WTC11 (cell line): ENCODE data around the gene SNRNP35. TPM values are rescaled to one million over a fixed set of nuclear protein-coding genes. Genes with fewer than 3 reads are reported as not detected.

Experiments used
- ATAC-seq: fragments of 200-7000 bp; cut with Tn5 transposase; 2 replicates; pipeline ENCODE4 v1.10.0; 2021; ENCODE audit warnings: mild to moderate bottlenecking, moderate library complexity
- CTCF ChIA-PET: fragments of 300-600 bp; sonication (Branson Sonifier 250); formaldehyde crosslinking; loops from one replicate; lab custom pipeline; 2021; ENCODE audit warnings: antibody characterized with exemption; lab: Charles Lee
- POLR2A ChIA-PET: fragments of 350-600 bp; sonication (Branson Sonifier 250); formaldehyde crosslinking; loops from one replicate; lab custom pipeline; 2021; ENCODE audit warnings: antibody characterized with exemption; lab: Charles Lee
- DNase-seq: peaks from one replicate; pipeline ENCODE4 v3.0.0; 2021; ENCODE audit warnings: low spot score
- H3K27ac Mint-ChIP-seq: 2 replicates; pipeline ENCODE4 v1.8.0; 2021; ENCODE audit warnings: mixed read lengths
- H3K27me3 Mint-ChIP-seq: 2 replicates; pipeline ENCODE4 v1.8.0; 2021; ENCODE audit warnings: low read depth, mild to moderate bottlenecking, moderate library complexity, mixed read lengths
- H3K36me3 Mint-ChIP-seq: 2 replicates; pipeline ENCODE4 v1.8.0; 2021; ENCODE audit warnings: mixed read lengths
- H3K4me1 Mint-ChIP-seq: 2 replicates; pipeline ENCODE4 v1.8.0; 2022; ENCODE audit warnings: mixed read lengths
- H3K4me3 Mint-ChIP-seq: 2 replicates; pipeline ENCODE4 v1.8.0; 2021; ENCODE audit warnings: mild to moderate bottlenecking, moderate library complexity, mixed read lengths
- H3K9me3 Mint-ChIP-seq: 2 replicates; pipeline ENCODE4 v1.8.0; 2021; ENCODE audit warnings: mixed read lengths
- CREB1 ChIP-seq: sonication (generic); formaldehyde crosslinking; IDR thresholded peaks from 2 replicates; pipeline ENCODE4 v1.8.0; 2023; ENCODE audit warnings: mild to moderate bottlenecking, missing genetic modification reagents
- FOXP1 ChIP-seq: sonication (generic); formaldehyde crosslinking; IDR thresholded peaks from 2 replicates; pipeline ENCODE4 v1.8.0; 2022; ENCODE audit warnings: missing genetic modification reagents, mild to moderate bottlenecking, moderate library complexity, borderline replicate concordance
- GABPB1 ChIP-seq: sonication (generic); formaldehyde crosslinking; IDR thresholded peaks from 2 replicates; pipeline ENCODE4 v1.8.1; 2023; ENCODE audit warnings: mild to moderate bottlenecking, missing genetic modification reagents
- GRHL2 ChIP-seq: fragments of 250-450 bp; sonication (Bioruptor Pico); IDR thresholded peaks from 2 replicates; pipeline ENCODE4 v1.8.0; 2022; ENCODE audit warnings: mild to moderate bottlenecking, moderate library complexity; ENCODE audit not compliant: insufficient replicate concordance, severe bottlenecking
- KAT7 ChIP-seq: sonication (generic); formaldehyde crosslinking; IDR thresholded peaks from 2 replicates; pipeline ENCODE4 v1.8.1; 2023; ENCODE audit warnings: missing genetic modification reagents, mild to moderate bottlenecking, borderline replicate concordance
- MXD4 ChIP-seq: fragments of 250-450 bp; sonication (Bioruptor Pico); IDR thresholded peaks from 2 replicates; pipeline ENCODE4 v1.8.0; 2021; ENCODE audit warnings: mild to moderate bottlenecking, moderate library complexity, borderline replicate concordance
- NFYB ChIP-seq: sonication (generic); formaldehyde crosslinking; conservative IDR thresholded peaks from 2 replicates; pipeline ENCODE4 v1.8.0; 2022; ENCODE audit warnings: low read depth, missing genetic modification reagents
- PRRX2 ChIP-seq: fragments of 250-450 bp; sonication (Bioruptor Pico); IDR thresholded peaks from 2 replicates; pipeline ENCODE4 v1.8.0; 2021; ENCODE audit warnings: mild to moderate bottlenecking
- SMAD3 ChIP-seq: sonication (generic); formaldehyde crosslinking; IDR thresholded peaks from 2 replicates; pipeline ENCODE4 v1.8.0; 2022; ENCODE audit warnings: missing genetic modification reagents, mild to moderate bottlenecking, borderline replicate concordance
- SP1 ChIP-seq: sonication (generic); formaldehyde crosslinking; conservative IDR thresholded peaks from 2 replicates; pipeline ENCODE4 v1.8.1; 2022; ENCODE audit warnings: missing genetic modification reagents
- total RNA-seq: library from RNA; stranded (reverse); gene quantifications from 3 replicates; pipeline ENCODE4 v1.2.3, GENCODE V29; 2021
- TF ChIP-seq, protein P1 (sequence below): sonication (generic); formaldehyde crosslinking; IDR thresholded peaks from 2 replicates; pipeline ENCODE4 v1.8.0; 2022; ENCODE audit warnings: mild to moderate bottlenecking, missing genetic modification reagents
- TF ChIP-seq, protein P2 (sequence below): sonication (generic); formaldehyde crosslinking; IDR thresholded peaks from 2 replicates; pipeline ENCODE4 v1.8.1; 2023; ENCODE audit warnings: mild to moderate bottlenecking, missing genetic modification reagents
- TF ChIP-seq, protein P3 (sequence below): sonication (generic); formaldehyde crosslinking; IDR thresholded peaks from 2 replicates; pipeline ENCODE4 v1.8.0; 2023; ENCODE audit warnings: missing genetic modification reagents, mild to moderate bottlenecking, borderline replicate concordance
- TF ChIP-seq, protein P4 (sequence below): sonication (generic); formaldehyde crosslinking; IDR thresholded peaks from 2 replicates; pipeline ENCODE4 v1.8.1; 2022; ENCODE audit warnings: mild to moderate bottlenecking, missing genetic modification reagents, moderate library complexity, borderline replicate concordance
- TF ChIP-seq, protein P5 (sequence below): sonication (generic); formaldehyde crosslinking; IDR thresholded peaks from 2 replicates; pipeline ENCODE4 v1.8.0; 2022; ENCODE audit warnings: mild to moderate bottlenecking, missing genetic modification reagents

The SNRNP35 gene
- total RNA-seq, 1 experiment from 2014 or later: 20.0 TPM

DNA sequence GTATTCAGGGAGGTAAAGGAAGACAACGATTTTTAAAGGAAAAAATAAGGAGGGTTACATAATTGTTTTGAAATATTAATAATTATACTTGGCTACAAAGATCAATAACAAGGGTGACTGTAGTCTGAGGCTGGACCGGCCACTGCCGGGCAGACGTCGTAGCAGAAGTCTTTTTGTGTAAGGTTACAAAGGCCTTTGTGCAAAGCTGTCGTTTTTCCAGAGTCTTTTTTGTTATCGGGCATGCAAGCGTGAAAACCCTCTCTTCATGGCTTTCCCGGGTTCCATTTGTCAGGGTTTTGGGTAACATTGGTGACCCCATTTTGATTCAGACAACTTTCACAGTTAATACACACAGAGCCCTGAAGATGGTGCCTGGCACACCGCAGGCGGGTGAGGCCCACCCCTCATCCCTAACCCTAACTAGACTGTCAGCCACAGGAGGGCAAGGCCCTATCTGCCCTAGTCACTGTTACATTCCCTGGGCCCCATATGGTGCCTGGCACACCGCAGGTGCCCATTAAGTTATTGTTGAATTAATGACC is 44.3 kb downstream of the SNRNP35 start:
- POLR2A ChIA-PET: no interaction called here
- TF ChIP-seq, protein P1, sequence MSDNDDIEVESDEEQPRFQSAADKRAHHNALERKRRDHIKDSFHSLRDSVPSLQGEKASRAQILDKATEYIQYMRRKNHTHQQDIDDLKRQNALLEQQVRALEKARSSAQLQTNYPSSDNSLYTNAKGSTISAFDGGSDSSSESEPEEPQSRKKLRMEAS (CRISPR knock-in tag): no peak
- TF ChIP-seq, protein P2, sequence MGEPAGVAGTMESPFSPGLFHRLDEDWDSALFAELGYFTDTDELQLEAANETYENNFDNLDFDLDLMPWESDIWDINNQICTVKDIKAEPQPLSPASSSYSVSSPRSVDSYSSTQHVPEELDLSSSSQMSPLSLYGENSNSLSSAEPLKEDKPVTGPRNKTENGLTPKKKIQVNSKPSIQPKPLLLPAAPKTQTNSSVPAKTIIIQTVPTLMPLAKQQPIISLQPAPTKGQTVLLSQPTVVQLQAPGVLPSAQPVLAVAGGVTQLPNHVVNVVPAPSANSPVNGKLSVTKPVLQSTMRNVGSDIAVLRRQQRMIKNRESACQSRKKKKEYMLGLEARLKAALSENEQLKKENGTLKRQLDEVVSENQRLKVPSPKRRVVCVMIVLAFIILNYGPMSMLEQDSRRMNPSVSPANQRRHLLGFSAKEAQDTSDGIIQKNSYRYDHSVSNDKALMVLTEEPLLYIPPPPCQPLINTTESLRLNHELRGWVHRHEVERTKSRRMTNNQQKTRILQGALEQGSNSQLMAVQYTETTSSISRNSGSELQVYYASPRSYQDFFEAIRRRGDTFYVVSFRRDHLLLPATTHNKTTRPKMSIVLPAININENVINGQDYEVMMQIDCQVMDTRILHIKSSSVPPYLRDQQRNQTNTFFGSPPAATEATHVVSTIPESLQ: no peak
- TF ChIP-seq, protein P3, sequence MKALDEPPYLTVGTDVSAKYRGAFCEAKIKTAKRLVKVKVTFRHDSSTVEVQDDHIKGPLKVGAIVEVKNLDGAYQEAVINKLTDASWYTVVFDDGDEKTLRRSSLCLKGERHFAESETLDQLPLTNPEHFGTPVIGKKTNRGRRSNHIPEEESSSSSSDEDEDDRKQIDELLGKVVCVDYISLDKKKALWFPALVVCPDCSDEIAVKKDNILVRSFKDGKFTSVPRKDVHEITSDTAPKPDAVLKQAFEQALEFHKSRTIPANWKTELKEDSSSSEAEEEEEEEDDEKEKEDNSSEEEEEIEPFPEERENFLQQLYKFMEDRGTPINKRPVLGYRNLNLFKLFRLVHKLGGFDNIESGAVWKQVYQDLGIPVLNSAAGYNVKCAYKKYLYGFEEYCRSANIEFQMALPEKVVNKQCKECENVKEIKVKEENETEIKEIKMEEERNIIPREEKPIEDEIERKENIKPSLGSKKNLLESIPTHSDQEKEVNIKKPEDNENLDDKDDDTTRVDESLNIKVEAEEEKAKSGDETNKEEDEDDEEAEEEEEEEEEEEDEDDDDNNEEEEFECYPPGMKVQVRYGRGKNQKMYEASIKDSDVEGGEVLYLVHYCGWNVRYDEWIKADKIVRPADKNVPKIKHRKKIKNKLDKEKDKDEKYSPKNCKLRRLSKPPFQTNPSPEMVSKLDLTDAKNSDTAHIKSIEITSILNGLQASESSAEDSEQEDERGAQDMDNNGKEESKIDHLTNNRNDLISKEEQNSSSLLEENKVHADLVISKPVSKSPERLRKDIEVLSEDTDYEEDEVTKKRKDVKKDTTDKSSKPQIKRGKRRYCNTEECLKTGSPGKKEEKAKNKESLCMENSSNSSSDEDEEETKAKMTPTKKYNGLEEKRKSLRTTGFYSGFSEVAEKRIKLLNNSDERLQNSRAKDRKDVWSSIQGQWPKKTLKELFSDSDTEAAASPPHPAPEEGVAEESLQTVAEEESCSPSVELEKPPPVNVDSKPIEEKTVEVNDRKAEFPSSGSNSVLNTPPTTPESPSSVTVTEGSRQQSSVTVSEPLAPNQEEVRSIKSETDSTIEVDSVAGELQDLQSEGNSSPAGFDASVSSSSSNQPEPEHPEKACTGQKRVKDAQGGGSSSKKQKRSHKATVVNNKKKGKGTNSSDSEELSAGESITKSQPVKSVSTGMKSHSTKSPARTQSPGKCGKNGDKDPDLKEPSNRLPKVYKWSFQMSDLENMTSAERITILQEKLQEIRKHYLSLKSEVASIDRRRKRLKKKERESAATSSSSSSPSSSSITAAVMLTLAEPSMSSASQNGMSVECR (CRISPR knock-in tag): no peak
- TF ChIP-seq KAT7: no peak
- TF ChIP-seq GABPB1 (CRISPR knock-in tag): no peak
- TF ChIP-seq MXD4: no peak
- TF ChIP-seq CREB1: no peak
- no peak for TF ChIP-seq FOXP1
- DNase-seq (no peak), ATAC-seq (no peak)
- Mint-ChIP-seq H3K9me3 (no peaks in the 10 kb centered on the region), H3K27me3 (no peaks in the 10 kb centered on the region), H3K27ac (no peak overlapping the region), H3K4me3 (no peak overlapping the region), H3K36me3 (peaks cover 4% of the 10 kb centered on the region; the same call in 1 of the 2 replicates), H3K4me1 (no peaks in the 10 kb centered on the region)
- CTCF ChIA-PET: no interaction called here

DNA sequence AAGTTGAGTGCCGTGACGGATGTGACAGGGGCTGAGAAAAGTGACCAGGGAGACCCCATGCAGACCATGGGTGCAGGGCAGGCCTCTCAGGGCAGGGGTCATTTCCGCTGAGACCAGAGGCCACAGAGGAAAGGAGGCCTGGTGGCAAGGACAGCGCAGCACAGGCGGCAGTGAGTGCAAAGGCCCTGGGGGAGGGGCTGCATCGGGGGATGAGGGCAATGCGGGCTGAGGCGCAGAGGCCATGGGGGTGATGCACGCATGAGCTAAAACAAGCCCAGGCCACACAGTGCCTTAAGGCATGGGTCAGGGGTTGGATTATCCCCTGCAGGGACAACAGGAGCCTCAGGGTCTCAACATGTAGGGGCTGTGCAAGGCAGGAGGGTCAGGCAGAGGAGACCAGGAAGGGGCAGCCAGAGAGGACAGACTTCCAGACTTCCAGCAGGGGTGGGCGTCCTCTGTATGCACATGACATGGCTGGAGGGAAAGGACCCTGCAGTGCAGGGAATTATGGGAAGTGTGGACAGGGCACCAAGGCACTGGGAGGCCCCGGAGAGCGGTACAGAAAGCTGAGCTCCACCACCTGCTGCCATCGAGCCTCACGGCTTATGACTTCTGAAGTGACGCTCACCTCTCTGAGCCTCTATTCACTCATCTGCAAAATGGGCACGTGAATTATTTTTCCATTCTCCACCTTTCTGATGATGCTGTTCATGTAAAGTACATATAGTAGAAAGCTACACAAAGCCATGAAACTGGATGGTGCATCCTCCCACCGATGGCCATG is 48.3 kb downstream of the SNRNP35 start:
- POLR2A ChIA-PET: no interaction called here
- Mint-ChIP-seq H3K4me1 (no peaks in the 10 kb centered on the region), H3K27me3 (no peaks in the 10 kb centered on the region), H3K4me3 (no peak overlapping the region), H3K9me3 (no peaks in the 10 kb centered on the region), H3K36me3 (no peaks in the 10 kb centered on the region), H3K27ac (0 out of 2 replicates have a peak overlapping the region, but pooled peaks have one; percentile 25)
- TF ChIP-seq, protein P4, sequence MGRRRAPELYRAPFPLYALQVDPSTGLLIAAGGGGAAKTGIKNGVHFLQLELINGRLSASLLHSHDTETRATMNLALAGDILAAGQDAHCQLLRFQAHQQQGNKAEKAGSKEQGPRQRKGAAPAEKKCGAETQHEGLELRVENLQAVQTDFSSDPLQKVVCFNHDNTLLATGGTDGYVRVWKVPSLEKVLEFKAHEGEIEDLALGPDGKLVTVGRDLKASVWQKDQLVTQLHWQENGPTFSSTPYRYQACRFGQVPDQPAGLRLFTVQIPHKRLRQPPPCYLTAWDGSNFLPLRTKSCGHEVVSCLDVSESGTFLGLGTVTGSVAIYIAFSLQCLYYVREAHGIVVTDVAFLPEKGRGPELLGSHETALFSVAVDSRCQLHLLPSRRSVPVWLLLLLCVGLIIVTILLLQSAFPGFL (CRISPR knock-in tag): no peak
- TF ChIP-seq PRRX2 (CRISPR knock-in tag): no peak
- no peak for TF ChIP-seq SMAD3 (CRISPR knock-in tag)
- TF ChIP-seq SP1 (CRISPR knock-in tag): no peak
- CTCF ChIA-PET: interaction anchor here (0.5 kb wide), 1 partner anchor 78 kb away, joined by 3 read pairs; no protein-coding TSS in a partner anchor
- no peak; the same call in 1 of the 2 replicates for ATAC-seq
- no peak for DNase-seq

DNA sequence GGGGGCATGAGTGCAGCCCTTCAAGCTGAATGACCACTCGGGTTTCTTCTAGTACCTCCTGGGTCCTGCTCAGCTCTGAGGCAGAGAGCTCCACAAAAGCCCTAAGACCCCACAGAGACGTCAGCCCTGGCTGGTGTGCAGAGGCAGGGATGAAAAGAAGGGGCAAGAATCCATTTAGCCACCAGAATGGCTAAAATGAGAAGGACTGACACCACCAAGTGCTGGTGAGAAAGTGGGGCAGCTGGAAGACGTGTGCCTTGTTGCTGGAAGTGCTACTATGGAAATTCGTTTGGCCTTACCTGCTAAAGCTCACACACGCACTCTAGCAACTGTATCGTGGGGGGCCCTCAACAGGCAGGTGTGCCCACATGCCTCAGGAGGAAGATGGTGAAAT is 48.9 kb downstream of the SNRNP35 start:
- DNase-seq (no peak), ATAC-seq (no peak)
- POLR2A ChIA-PET: no interaction called here
- Mint-ChIP-seq H3K27me3 (no peaks in the 10 kb centered on the region), H3K27ac (no peak overlapping the region), H3K36me3 (no peaks in the 10 kb centered on the region), H3K9me3 (no peaks in the 10 kb centered on the region), H3K4me1 (no peaks in the 10 kb centered on the region), H3K4me3 (no peak overlapping the region)
- CTCF ChIA-PET: interaction anchor here (0.5 kb wide), 1 partner anchor 77 kb away, joined by 3 read pairs; no protein-coding TSS in a partner anchor
- TF ChIP-seq SP1 (CRISPR knock-in tag) (no peak), GABPB1 (CRISPR knock-in tag) (no peak), GRHL2 (CRISPR knock-in tag) (no peak), NFYB (CRISPR knock-in tag) (no peak)
- TF ChIP-seq, protein P5, sequence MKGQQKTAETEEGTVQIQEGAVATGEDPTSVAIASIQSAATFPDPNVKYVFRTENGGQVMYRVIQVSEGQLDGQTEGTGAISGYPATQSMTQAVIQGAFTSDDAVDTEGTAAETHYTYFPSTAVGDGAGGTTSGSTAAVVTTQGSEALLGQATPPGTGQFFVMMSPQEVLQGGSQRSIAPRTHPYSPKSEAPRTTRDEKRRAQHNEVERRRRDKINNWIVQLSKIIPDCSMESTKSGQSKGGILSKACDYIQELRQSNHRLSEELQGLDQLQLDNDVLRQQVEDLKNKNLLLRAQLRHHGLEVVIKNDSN (CRISPR knock-in tag): no peak
- TF ChIP-seq, protein P3 (CRISPR knock-in tag): no peak
